Iris pigment epithelial cell (primary cell): ENCODE data around the gene NKX2-2.

ENCODE experiments used
- DNase-seq: peaks from one replicate; pipeline ENCODE4 v3.0.0-alpha.2; 2011; ENCODE audit warnings: low read depth

NKX2-2 gene

DNA sequence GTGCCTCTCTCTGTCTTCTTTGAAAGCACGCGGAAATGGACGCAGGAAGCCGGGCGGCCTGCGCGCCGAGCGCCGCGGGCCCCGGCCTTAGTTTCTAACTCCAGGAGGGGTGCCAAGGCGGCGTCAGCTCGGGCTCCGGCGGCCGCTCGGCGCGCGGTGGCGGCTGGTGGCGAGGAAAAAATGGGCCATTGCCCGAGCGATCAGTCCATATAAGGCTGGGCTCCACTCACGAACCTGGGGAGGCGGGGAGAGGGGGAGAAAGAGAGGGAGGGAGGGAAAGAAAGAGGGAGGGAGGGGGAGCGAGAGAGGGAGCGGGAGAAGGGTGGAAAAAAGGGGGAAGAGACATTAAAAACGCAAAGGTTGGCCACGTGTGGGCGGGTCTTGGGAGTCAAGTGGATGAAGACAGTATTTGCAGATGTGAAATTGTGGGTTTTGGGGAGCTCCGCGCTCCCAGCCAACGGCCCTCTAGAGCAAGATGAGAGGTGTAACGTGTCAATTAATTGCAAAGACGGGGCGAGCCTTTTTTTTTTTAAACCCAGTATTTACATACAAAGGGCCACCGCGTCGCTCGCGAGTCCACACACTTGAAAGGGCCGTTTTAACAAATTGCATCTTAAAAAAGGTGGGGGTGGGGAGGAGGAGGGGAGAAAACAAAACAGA, at the start of gene NKX2-2:
TSS of gene NKX2-2 (minus strand) at position 184 of the 660 bp plus-strand sequence. CDS start 395 bp downstream, outside the sequence.
- DNase-seq, result no peak

DNA sequence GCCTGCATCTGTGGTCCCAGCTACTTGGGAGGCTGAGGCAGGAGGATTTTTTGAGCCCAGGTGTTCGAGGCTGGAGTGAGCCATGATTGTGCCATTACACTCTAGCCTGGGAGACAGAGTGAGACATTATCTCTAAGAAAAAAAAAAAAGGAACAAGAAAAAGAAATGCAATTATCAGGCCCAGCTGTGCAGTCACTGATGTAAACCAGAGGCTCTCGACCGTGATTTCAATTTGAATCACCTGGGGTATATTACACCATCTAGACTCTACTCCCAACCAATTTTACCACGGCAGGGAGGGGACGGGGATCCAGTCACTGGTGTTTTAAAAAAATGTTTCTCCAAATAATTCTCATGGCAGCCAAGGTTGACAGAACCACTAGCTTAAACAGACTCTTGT, 48.8 kb upstream of the NKX2-2 start:
- no peak for DNase-seq

DNA sequence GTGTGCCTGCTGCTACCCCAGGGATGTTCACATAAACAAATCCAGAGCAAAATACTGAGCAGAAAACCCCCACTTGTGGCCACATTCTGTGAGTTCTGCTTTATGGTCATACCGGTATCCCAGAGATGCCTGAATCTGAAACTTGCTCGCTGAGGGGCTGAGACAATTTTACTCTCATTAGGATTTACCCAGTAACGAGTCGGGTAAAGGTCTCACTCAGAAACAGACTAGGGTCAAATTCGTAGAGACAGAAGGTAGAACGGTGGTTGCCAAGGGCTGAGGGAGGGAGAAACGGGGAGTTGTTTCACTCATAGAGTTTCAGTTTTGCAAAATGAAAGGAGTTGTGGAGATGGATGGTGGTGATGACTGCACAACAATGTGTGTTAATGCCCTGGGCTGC, 45.4 kb upstream of the NKX2-2 start:
- DNase-seq, result no peak

DNA sequence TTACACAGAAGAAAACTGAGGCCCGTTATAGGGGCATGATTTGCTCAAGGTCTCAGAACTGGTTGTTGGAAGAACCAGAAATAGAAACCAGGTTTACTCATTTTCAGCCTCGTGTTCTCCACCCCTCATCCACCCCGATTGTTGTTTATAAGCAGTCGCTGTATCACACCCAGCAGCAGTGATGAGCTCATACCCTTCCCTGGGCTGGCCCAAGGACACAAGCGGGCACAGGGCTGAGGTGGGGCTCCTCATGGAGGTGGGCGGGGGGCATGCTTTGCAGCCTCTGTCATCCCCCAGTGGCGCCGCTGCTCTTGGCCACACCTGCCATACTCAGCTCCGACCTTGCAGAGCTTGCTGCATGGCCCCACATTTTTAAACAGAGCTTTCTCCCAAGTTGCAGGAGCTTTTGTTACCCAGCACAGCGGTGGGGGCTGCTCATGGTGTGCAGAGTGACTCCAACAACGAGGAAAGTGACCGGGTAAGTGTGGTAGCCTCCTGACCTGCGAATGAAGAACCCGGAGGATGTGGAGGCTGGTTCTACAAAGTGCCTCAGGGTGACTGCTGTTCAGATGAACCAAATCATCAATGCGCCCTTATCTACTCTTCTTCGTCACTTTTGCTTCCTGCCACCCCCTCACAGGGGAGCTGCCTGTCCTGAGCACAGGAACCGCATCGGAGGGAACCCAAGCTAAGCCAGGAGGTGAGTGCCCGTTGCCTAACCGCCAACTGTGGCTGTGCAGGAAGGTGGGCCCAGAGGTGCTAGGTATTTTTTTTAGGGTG, 43.6 kb upstream of the NKX2-2 start:
- DNase-seq, result no peak

DNA sequence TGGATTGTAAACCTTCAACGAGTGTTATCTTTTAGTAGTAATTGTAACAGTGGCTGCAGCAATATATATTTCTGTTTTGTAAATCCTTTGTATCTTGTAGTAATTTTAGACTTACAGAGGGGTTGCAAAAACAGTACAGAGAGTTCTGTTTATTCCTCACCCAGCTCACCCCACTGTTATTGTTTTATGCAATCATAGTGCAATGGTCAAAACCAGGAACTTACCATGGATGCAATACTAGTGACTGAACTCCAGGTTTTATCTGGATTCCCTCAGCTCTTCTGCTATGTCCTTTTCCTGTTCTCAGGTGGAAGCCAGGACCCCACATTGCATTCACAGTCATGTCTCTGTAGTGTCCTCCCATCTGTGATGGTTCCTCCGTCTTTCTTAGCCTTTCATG, 42.5 kb upstream of the NKX2-2 start:
- no peak for DNase-seq

DNA sequence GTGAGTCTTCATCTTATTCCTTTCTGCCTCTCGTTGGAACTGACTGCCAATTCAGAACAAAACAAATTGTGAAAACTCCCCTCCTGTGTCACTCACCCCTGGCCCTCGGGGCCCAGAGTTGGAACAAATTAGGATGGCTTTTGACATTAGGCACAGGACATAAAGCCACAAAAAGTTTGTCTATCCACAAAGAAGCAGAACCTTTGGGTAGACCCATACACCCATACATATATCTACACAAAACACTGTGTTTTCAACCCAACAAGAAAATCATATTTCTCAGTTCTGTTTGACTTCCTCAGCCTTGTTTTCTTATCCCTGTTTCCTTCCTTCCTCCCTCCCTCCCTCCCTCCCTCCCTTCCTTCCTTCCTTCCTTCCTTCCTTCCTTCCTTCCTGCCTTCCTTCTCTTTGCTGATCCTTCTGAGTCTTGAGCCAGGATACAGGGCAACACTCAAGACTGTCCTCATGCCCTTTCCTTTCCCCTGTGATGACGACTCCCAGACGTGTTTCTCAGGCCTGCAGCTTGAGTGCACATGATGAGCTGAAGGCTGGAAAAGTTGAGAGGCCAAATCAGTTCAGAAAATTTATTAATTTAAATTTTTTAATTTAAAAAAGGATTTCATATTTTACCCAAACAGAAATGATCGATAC, 41.7 kb upstream of the NKX2-2 start:
- DNase-seq, result no peak

DNA sequence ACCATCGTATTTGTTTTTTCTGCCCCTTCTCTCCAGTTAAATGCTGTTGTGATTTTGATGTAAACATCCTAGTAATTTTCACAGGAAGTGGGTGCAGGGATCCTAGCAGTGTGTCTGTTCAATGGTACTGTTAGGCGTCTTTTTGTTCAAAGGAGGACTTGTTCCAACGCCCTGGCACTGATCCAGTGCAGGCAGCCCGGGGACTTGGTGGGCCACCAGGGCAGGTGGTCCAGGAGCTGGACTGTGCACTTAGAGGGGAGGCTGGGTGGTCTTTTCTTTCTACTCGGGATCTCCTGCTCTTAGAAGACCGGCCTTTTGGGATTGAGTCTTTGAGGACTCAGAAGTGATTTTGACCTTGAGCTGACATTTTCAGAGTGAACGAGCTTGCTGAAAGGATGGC, 41.1 kb upstream of the NKX2-2 start:
- DNase-seq, result no peak

DNA sequence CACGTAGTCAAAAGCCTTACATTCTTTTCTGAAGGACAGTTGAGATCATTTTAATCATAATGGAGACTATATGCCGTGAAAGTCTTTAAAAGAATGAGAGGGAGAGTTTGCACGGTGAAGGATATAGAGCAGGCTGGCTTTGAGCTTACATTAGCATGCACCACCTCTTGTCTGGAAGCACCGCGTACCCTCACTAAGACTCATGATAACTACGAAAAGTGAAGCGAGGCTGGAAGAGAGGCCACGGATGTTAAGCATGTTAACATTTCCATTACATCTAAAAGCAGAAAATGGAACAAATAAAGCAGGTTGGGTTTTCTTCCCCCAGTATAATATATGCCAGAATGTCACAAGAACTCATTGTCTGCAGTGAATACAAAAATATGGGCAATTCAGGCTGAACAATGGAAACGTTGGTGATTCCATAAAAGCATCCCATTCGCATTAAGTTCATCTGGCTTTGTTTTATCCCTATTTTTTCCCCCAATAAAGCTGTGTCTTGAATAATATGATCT, 40.6 kb upstream of the NKX2-2 start:
- DNase-seq, result no peak

DNA sequence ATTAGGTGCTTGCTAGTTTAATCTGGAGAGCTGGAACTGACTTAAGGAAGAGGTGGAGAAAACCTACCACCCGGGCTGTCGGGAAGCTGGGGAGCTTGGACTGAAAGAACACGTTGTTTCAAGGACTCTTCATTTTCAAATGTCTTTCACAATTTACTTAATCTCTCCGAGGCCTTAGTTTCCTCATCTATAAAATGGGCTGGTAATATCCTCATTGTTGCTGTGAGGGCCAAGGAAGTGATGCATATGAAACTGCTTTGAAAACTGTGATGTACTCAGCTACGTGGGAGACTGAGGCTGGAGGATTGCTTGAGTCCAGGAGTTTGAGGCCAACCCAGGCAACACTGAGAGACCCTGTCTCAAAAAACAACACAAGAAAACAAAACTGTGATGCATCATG, 36.7 kb upstream of the NKX2-2 start:
- DNase-seq, result no peak

DNA sequence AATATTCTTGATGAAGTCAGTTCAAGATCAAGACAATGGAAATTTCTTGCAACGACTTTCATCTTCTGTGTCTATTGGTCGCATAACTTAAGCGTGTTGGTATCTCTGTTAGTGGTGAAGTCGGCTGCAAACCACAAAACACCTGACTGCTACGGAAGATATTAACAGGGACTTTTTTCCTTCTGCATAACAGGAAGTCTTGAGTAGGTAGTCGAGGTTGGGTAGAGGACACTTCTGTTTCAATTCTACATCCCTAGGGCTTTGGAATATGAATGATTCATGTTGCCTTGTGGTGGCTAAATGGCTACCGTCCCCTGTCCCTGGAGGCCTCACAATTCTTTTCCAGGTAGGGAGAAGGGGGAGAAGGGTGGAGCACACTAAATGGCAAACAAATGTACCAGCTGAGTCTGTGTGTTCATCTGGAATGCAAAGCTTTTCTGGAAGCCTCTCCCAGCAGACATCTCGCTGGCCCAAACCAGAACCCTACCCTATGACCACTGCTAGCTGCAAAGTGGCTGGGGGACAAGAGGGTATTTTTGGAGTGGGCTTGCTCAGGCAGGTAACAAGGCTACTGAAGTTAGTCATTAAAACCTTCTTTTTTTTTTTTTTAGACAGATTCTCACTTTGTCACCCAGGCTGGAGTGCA, 34.6 kb upstream of the NKX2-2 start:
- DNase-seq, result no peak

DNA sequence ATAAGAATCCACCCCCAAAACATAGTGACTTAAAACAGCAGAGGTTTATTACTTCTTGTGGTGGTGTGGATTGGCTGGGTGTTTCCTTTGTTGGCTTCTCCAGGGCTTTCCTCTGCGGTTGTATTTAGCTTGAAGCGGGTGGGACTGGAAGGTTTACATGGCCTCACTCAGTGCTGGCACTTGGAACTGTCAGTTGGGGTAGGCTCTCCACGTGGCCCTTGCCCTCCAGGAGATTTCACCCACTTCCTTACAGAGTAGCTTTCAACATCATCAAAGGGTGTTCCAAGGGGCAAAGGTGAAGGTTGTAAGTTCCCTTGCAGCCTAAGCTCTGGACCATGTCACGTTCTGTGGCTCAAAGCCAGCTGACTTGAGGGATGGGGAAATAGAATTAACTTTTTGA, 32.5 kb upstream of the NKX2-2 start:
- DNase-seq, result no peak

DNA sequence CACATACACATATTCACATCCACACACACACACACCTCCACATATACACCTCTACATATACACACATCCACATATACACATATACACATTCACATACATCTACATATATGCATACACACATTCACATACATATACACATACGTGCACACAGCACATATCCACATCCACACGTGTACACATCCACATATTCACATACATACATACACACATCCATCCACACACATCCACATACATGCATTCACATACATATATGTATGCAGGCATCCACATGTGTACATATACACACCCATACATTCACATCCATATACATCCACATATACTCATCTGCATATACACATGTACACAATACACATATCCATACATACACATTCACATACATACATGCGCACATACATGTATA, 25.6 kb upstream of the NKX2-2 start:
- DNase-seq, result no peak

DNA sequence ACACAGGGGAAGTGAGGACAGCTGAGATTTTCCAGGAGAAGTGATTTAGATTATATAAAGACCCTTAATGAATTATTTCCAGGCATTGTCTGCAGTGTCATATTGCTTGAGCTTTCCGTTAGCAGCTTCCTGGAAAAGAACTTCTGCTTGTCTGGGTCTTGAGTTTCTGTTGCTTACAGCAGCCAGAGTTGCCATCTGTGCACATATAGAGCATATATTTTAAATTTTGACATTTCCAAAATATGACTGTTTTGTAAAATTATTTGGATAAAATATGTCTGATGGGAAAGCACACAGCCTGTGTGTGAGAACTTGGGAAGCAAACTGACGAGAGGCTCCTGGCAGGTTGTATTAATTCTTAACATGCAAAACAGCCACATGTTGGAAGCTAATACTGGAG, 21.0 kb upstream of the NKX2-2 start:
- no peak for DNase-seq

DNA sequence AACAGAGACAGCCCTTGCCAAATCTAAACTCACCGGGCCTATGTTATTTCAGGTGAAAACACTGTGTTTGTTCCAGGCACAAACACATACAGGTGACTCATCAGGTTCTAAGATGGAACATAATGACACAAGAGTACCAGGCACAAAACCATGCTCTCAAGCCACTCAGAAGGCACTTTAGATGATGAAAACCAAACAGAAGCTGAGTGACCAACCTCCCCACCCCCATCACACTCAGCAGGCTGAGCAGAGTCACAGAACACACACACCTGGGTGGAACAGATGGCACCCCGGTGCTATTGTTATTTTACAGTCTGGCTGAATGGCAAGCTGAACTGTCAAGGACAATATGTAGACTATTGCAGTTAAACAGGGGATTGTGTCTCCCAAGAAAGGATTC, 20.6 kb upstream of the NKX2-2 start:
- DNase-seq, result no peak

DNA sequence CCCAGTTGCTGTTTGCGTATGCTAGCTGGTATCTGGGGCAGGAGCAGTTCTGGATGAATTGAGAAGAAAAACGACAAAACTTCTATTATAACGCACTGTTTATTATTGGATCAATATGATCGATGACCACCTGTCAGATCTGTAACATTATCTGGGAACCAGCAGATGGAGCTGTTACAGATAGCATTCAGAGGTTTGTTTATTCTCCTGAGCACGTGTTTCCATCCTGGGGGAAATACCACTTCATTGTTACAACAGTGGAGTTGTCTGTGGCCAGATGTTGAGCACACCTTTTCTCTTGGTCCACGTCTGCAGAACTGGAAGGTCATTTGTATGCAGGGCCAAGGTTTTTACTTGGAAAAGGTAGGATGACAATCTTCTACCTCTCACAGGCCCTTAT, 16.0 kb upstream of the NKX2-2 start:
- DNase-seq, result no peak

DNA sequence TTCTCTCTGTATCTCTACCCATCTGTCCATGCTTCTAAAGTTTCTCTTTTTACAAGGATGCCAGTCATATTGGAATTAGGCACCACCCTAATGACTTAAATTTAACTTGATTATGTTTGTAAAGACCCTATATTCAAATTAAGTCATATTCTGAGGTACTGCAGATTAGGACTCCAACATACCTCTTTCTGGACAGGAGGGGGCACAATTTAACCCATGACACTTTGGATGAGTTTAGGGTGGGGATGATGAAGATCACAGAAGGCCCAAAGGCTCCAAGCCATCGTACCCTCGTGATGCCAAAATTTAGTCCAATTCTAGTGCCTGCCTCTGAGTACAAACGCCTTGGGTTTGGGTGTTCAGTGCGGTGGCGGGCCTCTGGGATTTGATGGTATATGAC, 15.0 kb upstream of the NKX2-2 start:
- no peak for DNase-seq

DNA sequence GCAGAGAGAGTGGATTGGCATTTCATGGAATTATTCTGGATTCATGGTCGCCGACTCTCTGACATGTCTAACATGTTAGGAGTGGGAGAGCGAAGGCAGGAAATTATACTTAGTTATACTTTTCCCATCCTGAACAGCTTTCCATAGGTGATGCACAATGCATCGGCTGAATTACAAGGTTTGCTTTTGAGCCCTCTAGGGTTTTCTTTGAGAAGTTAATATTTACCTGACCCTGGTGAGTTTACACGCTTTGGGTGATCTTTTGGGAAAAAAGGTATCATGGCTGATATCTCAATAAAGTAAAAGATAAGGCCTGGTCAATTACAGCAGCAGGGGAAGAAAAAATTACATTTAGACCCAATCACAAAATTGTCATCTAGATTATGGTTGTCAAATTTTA, 14.0 kb upstream of the NKX2-2 start:
- no peak for DNase-seq

DNA sequence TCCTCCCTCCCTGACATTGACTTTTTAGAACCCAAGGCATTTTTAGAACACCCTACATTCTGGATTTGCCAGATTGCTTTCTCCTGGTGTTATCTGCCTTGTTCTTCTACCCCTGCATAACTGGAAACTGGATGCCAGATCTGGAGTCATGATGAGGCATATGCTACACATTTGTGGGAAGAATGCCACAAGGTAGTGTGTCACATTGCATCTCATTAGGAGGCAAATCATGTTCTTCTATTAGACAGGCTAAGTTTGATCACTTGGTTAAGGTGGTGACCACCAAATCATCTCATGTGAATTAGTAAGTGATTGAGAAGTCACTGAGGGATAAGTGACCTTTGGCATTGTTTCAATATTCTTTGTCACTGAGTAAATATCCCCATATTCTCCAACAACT, 12.9 kb upstream of the NKX2-2 start:
- no peak for DNase-seq

DNA sequence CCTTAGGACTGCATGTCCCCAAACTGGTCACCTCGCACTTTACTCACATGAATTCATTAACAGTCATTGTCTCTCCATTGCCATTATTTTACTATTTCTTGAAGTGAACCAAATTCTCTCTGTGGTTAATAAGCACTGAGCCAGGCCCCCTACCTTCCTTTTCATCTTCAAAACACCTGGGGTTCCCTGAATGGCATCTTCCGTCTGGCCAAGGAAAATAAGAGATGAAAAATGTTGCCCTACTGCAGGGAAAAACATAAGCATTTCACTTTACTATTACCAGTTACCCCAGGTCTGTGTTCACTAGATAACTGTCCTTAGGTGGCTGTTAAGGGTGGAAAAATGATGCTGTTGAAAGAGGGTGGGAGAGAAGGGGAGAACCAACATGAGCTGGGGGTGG, 10.0 kb upstream of the NKX2-2 start:
- DNase-seq, result no peak

DNA sequence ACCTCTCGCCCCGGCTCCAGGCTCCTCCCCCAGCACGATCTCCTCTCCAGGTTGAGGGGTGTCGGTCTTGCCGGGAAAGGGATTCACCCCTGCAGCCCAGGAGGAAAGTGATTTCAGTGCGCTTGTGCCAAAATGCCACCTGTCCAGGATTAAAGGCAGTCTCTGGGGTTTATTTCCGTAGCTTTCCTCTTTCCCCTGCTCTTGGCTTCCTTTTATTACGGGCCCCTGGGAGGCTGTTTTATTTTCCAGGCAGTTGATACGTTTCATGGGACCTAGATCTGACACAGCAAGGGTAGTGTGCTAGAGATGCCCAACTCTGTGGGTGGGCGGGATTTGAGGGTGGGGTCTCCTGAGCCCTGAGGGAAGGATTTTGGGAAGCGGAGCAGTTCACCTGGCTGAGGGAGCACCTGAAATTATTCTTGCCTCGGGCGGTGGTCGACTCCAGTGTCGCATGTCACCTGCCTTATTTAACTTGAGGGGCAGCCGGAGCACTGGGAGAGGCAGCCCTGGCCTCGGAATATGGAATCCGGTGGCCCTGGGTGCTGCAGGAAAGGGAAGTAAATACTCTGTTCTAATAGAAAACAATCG, 9.5 kb upstream of the NKX2-2 start:
- DNase-seq, result no peak

DNA sequence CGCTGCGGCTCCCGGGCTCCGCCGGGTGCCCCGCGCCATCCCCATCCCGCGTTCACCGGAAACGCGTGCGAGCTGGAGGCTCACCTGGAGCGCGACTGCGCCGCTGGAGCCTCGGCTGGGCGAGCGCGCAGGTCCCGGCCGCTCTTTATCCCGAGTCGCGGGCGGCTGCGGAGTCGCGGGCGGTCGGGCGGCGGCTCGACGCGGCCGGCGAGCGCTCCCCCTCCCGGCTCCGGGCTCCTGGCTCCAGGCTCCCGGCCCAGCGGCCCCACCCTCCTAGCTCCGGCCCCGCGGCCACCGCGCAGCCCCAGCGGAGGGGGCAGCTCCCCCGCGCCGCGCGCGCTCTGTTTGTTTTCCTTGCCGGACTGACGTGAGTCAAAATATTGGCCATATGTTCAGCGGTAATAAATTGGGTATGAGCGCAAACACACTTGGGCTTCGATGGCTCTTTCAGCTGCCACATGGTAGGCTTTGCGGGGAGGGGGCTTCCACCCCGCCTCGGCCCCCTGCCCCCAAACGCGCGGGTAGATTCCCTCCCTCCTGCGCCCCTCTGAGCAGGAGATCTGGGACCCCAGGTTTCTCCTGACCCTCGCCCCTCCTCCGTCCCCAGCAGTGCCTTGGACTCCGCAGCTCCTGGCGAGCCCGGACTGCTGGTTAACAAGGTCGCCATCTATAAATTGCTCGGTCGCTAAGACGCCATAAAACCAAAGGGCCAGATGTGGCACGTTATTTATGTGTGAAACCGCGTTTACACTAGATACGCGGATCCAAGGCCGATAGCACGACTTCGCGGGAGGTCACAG, 8.8 kb upstream of the NKX2-2 start:
- no peak for DNase-seq
